Adrenal gland (tissue), 5 donors: ENCODE data around the gene SH2D5.

Experiments
- POLR2A ChIP-seq, 2 donors: fragments of 450-650 bp; IDR thresholded peaks; one replicate each; pipeline ENCODE4 v1.6.1; 2017; ENCODE audit warnings: antibody characterized with exemption in 2 of 2, mild to moderate bottlenecking in 2 of 2, moderate library complexity in 1 of 2
- TF ChIP-seq, protein P1 (sequence below), 6 experiments: fragments of 450-650 bp in 4 of 6; fragments of 200-600 bp in 2 of 6; sonication (generic) in 1 of 6; IDR thresholded peaks; 1 replicate in 5 of 6; 2 replicates in 1 of 6; pipeline versions ENCODE4 v1.5.1 to v1.8.0; 2016 to 2021; ENCODE audit warnings: antibody characterized with exemption in 6 of 6, mild to moderate bottlenecking in 2 of 6, moderate library complexity in 1 of 6
- donor health status: DM: no; HTN: no; CAD: no.

DNA sequence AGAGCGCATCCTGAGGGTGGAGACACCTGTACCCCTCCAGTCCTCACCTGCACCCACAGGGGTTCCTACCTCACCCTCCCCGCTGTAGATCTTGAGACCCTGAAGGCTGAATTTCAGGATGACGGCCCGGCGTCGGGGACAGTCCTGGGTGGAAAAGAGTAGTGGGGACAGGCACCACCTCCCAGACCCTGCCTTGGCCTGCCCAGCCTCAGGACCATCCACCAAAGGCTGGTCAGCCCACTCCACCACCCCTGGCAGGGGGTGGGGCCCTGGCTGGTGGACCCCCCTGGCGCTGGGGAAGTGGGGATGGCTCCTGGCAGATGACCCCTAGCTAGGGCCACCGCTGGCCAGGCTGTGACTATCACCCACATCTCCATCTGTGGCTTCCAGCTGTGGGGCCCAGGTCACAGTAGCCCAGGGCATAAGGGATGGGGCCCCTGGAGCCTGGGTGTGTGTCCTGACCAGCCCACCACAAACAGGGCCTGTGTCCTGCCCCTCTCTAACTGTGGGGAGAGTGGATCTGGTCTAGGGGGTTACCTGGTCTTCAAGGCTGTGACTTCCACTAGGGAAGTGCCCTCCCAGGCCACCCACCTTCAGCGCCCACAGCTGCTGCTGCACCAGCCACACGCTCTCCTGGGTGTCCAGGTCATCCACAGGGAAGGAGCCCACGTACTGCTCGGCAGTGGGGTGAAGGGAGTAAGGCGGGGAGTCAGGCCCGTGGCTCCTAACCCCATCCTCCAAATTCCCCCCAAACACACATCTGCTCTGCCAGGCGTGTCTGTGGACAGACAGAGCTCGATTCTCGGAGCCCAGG, 5.4 kb downstream of the SH2D5 start:
- TF ChIP-seq, protein P1, sequence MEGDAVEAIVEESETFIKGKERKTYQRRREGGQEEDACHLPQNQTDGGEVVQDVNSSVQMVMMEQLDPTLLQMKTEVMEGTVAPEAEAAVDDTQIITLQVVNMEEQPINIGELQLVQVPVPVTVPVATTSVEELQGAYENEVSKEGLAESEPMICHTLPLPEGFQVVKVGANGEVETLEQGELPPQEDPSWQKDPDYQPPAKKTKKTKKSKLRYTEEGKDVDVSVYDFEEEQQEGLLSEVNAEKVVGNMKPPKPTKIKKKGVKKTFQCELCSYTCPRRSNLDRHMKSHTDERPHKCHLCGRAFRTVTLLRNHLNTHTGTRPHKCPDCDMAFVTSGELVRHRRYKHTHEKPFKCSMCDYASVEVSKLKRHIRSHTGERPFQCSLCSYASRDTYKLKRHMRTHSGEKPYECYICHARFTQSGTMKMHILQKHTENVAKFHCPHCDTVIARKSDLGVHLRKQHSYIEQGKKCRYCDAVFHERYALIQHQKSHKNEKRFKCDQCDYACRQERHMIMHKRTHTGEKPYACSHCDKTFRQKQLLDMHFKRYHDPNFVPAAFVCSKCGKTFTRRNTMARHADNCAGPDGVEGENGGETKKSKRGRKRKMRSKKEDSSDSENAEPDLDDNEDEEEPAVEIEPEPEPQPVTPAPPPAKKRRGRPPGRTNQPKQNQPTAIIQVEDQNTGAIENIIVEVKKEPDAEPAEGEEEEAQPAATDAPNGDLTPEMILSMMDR (IDR thresholded peaks at IDR 0.05), result no peak
- TF ChIP-seq POLR2A (IDR thresholded peaks at IDR 0.05), result no peak
